ENCODE measurements around the gene CADM1.

- no peak for TF ChIP-seq GATA2 (IDR thresholded peaks at IDR 0.05; ENCODE audit: low read depth, low read length)
- no peak for TF ChIP-seq GATA3 (IDR thresholded peaks at IDR 0.05; ENCODE audit: low read depth, low read length)
Observed at GRCh38 chr11:115450519-115450918, 53.7 kb downstream of the CADM1 start.

All from SH-SY5Y (cell line).